ENCODE measurements around the gene GPRC5A. TPM values are rescaled to one million over a fixed set of nuclear protein-coding genes. Genes with fewer than 3 reads are reported as not detected.
A peak's percentile ranks its signal among the peaks of the same experiment; 100 is the strongest.

GPRC5A gene
- total RNA-seq, 1 experiment from 2014 or later, result 73.9 TPM

DNA sequence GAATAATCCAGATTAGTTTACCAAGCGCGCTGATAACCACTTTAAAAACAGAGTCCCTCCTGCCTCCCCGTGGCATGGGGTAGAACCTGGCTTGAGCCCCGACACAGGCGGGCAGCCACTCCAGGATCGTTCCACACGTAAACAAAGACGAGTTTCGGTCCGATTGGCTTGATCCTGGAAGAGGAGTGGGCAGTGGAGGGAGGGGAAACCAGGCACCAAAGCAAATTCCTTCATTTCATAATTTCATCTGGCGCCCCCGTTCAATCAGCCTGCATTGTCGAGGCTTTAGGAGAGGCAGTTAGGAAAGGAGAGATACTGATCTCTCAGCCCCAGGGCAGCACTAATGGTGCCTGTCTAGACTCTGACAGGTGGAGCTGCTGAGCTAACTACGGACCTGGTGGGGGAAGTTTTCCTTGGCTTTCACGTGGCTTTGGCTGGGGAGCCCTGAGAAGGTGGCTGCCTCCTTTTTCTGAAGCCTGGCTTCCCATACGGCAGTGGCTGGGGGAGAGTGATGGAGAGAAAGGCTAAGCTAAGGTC lies 751 bp upstream of the GPRC5A start:
- Histone ChIP-seq H3K4me3 (ENCODE audit: low read depth, low read length) (peak overlapping the region; percentile 56), H3K4me1 (peaks cover 35% of the 10 kb centered on the region), H3K9me3 (no peaks in the 10 kb centered on the region), H3K27me3 (replicated peaks; ENCODE audit: control insufficient read depth, insufficient read depth, low read length) (no peaks in the 10 kb centered on the region), H3K36me3 (ENCODE audit: control insufficient read depth, insufficient read depth, low read length) (no peaks in the 10 kb centered on the region)
- Mint-ChIP-seq H3K27me3 (ENCODE audit: insufficient read depth, unreplicated experiment) (no peaks in the 10 kb centered on the region), H3K27ac (ENCODE audit: unreplicated experiment) (peak overlapping the region; percentile 96), H3K4me1 (ENCODE audit: low read depth, unreplicated experiment) (peaks cover 57% of the 10 kb centered on the region), H3K4me3 (ENCODE audit: unreplicated experiment) (peak overlapping the region; percentile 83), H3K9me3 (ENCODE audit: unreplicated experiment) (no peaks in the 10 kb centered on the region), H3K36me3 (ENCODE audit: insufficient read depth, unreplicated experiment) (peaks cover 32% of the 10 kb centered on the region)
- DNase-seq, result peak; percentile 89 to 91
- BruUV-seq (replicated peaks), result TSS peak; percentile 71
- TF ChIP-seq, protein P1, sequence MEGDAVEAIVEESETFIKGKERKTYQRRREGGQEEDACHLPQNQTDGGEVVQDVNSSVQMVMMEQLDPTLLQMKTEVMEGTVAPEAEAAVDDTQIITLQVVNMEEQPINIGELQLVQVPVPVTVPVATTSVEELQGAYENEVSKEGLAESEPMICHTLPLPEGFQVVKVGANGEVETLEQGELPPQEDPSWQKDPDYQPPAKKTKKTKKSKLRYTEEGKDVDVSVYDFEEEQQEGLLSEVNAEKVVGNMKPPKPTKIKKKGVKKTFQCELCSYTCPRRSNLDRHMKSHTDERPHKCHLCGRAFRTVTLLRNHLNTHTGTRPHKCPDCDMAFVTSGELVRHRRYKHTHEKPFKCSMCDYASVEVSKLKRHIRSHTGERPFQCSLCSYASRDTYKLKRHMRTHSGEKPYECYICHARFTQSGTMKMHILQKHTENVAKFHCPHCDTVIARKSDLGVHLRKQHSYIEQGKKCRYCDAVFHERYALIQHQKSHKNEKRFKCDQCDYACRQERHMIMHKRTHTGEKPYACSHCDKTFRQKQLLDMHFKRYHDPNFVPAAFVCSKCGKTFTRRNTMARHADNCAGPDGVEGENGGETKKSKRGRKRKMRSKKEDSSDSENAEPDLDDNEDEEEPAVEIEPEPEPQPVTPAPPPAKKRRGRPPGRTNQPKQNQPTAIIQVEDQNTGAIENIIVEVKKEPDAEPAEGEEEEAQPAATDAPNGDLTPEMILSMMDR (IDR thresholded peaks at IDR 0.05; ENCODE audit: insufficient read depth in 1 of 2, low read depth in 1 of 2, low read length in 1 of 2, severe bottlenecking in 1 of 2, unreplicated experiment in 1 of 2), result peak in 1 of 2 experiments; percentile 33
- CTCF ChIA-PET, result interaction anchor here (0.6 to 3.6 kb wide), 20 partner anchors 10 to 824 kb away, joined by 3 to 59 read pairs (median 4); no protein-coding TSS in a partner anchor
- intact Hi-C loops (cut with micrococcal nuclease; ENCODE audit: unreplicated experiment), result loop anchor here (1.0 to 2.0 kb wide), 8 partner anchors 7 to 170 kb away; partner anchors contain the start of gene DDX47
- POLR2A ChIA-PET, result interaction anchor here (0.5 to 3.2 kb wide), 13 partner anchors 9 to 282 kb away, joined by 3 to 31 read pairs (median 3); partner anchors contain the start of gene DDX47

DNA sequence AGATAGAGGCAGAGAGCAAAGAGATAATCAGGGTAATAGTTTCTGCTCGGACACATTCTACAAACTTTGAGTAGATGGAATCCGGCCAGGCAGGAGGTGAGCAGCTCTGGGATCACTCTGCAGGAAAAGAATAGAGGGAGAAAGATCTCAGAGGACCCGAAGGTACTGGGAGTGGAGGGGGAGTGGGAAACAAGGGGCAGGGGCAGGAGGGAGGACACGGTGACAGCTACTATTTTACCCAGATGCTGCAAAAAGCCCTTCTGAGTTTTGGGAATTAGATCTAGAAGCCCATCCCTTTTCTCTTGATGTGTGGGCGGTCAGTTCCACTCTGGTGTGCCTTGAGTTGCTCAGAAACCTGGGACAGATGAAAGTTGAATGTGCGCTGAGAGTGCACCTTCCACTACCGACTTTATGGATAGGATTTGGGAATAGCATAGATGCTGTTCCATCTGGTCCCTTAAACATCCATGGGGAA lies 556 bp downstream of the GPRC5A start:
- no peak for DNase-seq
- ChIA-PET POLR2A (interaction anchor here (0.5 to 3.2 kb wide), 8 partner anchors 15 to 243 kb away, joined by 3 to 31 read pairs (median 7); partner anchors contain the start of gene DDX47), CTCF (interaction anchor here (0.7 to 3.6 kb wide), 8 partner anchors 9 to 320 kb away, joined by 3 to 59 read pairs (median 7); no protein-coding TSS in a partner anchor)
- Histone ChIP-seq H3K4me1 (peaks cover 32% of the 10 kb centered on the region), H3K36me3 (ENCODE audit: control insufficient read depth, insufficient read depth, low read length) (no peaks in the 10 kb centered on the region), H3K9me3 (no peaks in the 10 kb centered on the region), H3K27me3 (replicated peaks; ENCODE audit: control insufficient read depth, insufficient read depth, low read length) (no peaks in the 10 kb centered on the region), H3K4me3 (ENCODE audit: low read depth, low read length) (peak overlapping the region; percentile 56)
- Mint-ChIP-seq H3K4me1 (ENCODE audit: low read depth, unreplicated experiment) (peaks cover 53% of the 10 kb centered on the region), H3K36me3 (ENCODE audit: insufficient read depth, unreplicated experiment) (peaks cover 32% of the 10 kb centered on the region), H3K4me3 (ENCODE audit: unreplicated experiment) (peak overlapping the region; percentile 83), H3K27me3 (ENCODE audit: insufficient read depth, unreplicated experiment) (no peaks in the 10 kb centered on the region), H3K9me3 (ENCODE audit: unreplicated experiment) (no peaks in the 10 kb centered on the region), H3K27ac (ENCODE audit: unreplicated experiment) (peak overlapping the region; percentile 96)
- intact Hi-C loops (cut with micrococcal nuclease; ENCODE audit: unreplicated experiment), result loop anchor here (1.0 to 2.0 kb wide), 4 partner anchors 9 to 171 kb away; partner anchors contain the start of gene DDX47
- BruUV-seq (replicated peaks), result TSS peak; percentile 43
- TF ChIP-seq, protein P1 (IDR thresholded peaks at IDR 0.05; ENCODE audit: insufficient read depth in 1 of 2, low read depth in 1 of 2, low read length in 1 of 2, severe bottlenecking in 1 of 2, unreplicated experiment in 1 of 2), result no peak

DNA sequence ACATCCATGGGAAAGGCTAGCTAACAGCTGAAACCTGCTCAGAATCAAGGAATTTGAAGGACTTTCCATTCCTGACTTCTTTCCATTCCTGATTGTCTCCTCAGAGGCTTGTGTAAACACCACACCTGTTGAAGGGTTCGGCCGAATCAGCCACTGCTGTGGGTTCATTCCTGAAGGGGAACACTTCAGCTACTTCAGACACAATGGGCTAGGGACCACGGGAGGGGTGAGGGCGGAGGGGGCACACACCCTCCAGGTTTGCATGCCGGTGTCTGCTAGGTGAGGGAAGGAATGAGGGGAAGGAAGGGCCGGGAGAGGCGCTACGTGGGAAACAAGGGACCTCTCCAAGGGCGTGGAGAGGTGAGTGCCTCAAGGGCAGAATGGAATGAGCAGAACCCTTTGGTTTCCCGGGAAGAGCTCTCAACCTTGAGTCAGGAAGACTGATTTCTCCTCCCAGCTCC lies 1.3 kb downstream of the GPRC5A start:
- TF ChIP-seq, protein P1 (IDR thresholded peaks at IDR 0.05; ENCODE audit: insufficient read depth in 1 of 2, low read depth in 1 of 2, low read length in 1 of 2, severe bottlenecking in 1 of 2, unreplicated experiment in 1 of 2), result no peak
- DNase-seq, result peak; percentile 51 to 69
- H3K27ac Mint-ChIP-seq (ENCODE audit: unreplicated experiment), result peak overlapping the region; percentile 67
- ChIA-PET POLR2A (interaction anchor here (0.5 to 3.2 kb wide), 3 partner anchors 21 to 112 kb away, joined by 3 to 31 read pairs (median 4); no protein-coding TSS in a partner anchor), CTCF (interaction anchor here (0.6 to 3.6 kb wide), 2 partner anchors 8 to 55 kb away, joined by 3 to 59 read pairs; no protein-coding TSS in a partner anchor)
- peak overlapping the region; percentile 83 for H3K4me3 Mint-ChIP-seq (ENCODE audit: unreplicated experiment)
- H3K36me3 Mint-ChIP-seq (ENCODE audit: insufficient read depth, unreplicated experiment), result peaks cover 37% of the 10 kb centered on the region
- H3K27me3 ChIP-seq (replicated peaks; ENCODE audit: control insufficient read depth, insufficient read depth, low read length), result no peaks in the 10 kb centered on the region
- H3K36me3 ChIP-seq (ENCODE audit: control insufficient read depth, insufficient read depth, low read length), result no peaks in the 10 kb centered on the region
- H3K4me1 ChIP-seq, result peaks cover 26% of the 10 kb centered on the region
- H3K9me3 Mint-ChIP-seq (ENCODE audit: unreplicated experiment), result no peaks in the 10 kb centered on the region
- no TSS peak for BruUV-seq (replicated peaks)
- H3K9me3 ChIP-seq, result no peaks in the 10 kb centered on the region
- peak overlapping the region; percentile 56 for H3K4me3 ChIP-seq (ENCODE audit: low read depth, low read length)
- intact Hi-C loops (cut with micrococcal nuclease; ENCODE audit: unreplicated experiment), result no loop called here
- H3K4me1 Mint-ChIP-seq (ENCODE audit: low read depth, unreplicated experiment), result peaks cover 53% of the 10 kb centered on the region
- no peaks in the 10 kb centered on the region for H3K27me3 Mint-ChIP-seq (ENCODE audit: insufficient read depth, unreplicated experiment)

Measured in Caco-2 (cell line).